Measurements from ENCODE around the gene NCMAP.

The NCMAP gene

DNA sequence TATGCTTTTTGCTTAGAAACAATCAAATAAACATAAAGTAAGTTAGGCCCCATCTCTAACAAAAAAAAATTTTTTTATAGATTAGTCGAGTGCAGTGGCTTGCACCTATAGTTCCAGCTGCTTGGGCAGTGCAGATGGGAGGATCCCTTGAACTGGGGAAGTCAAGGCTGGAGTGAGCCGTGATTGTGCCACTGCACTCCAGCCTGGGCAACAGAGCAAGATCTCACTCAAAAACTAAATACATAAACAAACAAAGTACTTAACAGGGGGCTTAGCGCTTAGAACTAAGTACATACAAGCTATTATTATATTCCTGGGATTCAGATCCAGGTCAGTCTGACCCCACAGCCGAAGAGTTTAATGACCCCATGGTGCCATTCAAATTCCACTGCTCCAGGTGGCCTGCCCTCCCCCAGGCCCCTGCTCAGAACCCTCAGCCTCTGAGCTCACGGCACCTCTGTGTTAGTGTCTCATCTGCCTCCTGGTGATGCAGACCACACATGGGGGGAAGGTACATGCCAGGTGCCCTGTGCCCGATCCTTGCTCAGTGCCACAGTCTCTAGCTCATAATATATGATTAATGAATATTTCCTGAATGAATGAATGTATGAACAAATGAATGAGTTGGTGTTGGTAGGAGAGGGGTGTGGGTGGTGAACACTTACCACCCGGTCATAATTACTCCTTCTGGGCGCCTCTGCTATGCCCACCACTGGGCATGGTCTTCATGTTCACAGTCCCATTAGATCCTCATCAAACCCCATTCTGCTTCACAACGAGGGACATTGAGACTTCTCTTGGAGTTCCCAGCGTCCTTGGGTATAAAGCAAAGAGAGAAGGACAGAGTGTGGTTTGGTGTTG is 14.6 kb downstream of the NCMAP start:
- DNase-seq (ENCODE audit: low read depth in 2 of 2) = no peak

DNA sequence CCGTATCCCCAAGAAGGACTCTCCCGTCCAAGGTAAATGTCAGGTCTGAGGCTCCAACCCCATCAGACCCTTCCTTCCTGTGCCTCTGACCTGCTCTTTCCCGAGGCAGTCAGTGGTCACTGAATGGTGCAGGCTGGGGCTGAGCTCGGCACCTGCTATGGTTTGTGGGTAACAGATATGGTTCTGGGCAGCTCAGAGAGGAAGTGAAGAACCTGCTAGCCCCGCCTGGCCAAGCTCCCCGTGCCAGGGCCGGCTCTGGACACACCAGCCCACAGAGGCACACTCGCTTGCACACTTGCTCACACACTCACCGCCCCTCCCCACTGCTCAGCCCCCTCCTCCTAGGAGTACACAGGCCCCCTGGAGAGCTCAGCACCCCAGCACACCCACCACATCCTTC is 16.4 kb downstream of the NCMAP start:
- no peak for DNase-seq (ENCODE audit: low read depth in 2 of 2)

DNA sequence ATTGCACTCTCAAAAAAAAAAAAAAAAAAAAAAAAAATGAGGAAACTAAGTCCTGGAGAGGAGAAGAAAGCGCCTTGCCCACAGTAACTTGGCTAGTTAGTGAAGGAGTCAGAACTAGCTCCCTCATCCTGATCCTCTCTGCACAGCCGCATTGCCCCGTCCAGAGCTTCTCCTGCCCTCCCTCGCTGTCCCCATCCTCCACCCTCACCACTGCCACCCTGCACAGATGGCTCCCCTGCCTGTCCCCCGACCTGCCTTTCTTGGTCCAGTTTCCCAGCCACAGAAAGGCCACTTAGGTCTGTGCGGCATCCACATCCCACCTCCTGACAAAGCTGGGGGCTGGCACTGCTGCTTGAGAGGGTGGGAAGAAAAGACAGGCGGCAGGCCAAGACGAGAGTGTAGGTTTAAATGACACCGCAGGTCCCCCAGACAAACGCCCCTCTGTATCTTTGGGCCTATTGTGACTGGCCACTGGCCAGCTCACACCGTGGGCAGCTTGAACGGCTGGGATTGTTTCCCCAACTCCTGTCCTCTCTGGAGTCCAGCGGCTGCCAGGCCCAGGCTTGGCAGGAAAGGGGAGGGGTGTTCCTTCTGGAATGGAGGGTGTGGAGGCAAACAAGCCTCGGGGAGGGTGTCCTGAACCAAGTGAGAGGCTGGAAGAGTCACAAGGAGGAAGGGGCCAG is 20.2 kb downstream of the NCMAP start:
- no peak for DNase-seq (ENCODE audit: low read depth in 2 of 2)

DNA sequence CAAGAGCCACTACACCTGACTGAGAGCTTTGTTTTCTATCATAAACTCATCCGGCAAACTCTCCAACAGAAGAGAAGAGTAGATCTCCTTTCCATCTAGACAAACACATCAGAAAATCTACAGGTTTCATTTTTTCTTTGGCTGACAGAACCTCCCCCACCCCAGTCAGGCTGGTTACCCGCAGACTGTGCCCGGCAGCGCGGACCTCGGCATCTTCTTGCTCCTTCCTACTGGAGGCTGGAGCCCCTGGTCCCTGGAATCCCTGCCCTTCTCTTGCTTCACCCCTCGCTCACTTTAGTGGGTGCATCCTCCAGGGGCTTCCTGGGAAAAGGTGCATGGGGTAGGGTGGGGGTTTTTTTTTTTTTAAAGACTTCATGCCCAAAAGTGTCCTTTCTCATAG is 23.0 kb downstream of the NCMAP start:
- DNase-seq (ENCODE audit: low read depth in 2 of 2) = no peak

DNA sequence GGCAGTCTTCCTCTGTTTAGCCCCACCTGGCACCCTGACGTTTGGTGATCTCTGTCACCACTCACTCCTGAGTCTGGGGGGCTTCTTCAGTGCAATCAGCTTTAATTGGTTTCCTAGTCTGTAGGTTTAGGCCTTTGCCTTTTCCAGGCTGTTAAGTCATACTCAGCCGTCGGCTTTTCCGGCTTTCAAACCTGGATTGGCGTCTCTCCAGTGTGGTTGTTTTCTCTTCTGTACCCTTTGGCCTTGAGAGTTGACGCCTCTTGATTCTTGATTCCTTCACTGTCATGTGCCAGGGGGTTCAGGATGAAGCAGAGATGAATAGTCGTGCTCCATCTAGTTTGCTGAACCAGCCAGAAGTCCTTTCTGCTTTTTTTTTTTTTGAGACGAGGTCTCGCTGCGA is 24.9 kb downstream of the NCMAP start:
- DNase-seq (ENCODE audit: low read depth in 2 of 2) = no peak

DNA sequence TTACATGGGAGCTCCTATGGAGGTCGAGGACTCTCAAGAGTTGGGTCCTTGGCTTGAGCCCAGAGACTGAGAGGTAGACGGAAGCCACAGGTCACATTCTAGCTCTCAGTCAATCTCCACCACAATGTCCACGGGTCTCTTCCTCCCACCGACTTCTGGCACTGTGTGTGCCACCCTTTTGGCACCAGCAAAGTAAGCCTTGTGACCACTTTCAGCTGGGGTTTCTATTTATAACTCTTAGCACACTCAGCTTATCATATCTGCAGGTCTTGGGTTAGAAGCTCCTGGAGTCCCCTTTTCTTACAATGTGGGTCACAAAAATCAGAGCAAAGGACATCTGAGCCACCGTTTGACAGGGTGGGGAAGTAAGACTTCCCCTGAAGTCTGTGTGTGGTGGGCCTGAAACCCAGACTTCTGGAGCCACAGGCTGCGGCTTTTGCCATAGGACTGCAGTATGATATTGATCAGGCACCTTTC is 28.3 kb downstream of the NCMAP start:
- no peak for DNase-seq (ENCODE audit: low read depth in 2 of 2)

DNA sequence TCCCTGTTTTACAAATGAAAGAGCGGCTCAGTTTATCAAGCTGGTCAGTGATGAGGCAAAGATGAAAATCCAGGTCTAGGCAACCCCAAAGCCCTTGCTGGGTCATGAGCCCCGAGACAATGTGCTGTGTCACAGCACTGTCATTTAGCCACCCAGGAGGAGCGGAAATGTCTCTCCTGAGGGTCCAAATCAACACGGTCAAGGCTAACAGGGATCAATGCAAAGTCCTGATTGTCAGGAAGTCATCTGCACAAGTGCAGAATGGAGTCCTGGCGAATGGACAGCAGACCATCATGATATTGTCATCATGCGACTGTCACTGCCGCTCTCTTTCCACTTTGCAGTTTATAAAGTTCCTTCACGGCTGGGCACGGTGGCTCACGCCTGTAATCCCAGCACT is 30.2 kb downstream of the NCMAP start:
- no peak for DNase-seq (ENCODE audit: low read depth in 2 of 2)

DNA sequence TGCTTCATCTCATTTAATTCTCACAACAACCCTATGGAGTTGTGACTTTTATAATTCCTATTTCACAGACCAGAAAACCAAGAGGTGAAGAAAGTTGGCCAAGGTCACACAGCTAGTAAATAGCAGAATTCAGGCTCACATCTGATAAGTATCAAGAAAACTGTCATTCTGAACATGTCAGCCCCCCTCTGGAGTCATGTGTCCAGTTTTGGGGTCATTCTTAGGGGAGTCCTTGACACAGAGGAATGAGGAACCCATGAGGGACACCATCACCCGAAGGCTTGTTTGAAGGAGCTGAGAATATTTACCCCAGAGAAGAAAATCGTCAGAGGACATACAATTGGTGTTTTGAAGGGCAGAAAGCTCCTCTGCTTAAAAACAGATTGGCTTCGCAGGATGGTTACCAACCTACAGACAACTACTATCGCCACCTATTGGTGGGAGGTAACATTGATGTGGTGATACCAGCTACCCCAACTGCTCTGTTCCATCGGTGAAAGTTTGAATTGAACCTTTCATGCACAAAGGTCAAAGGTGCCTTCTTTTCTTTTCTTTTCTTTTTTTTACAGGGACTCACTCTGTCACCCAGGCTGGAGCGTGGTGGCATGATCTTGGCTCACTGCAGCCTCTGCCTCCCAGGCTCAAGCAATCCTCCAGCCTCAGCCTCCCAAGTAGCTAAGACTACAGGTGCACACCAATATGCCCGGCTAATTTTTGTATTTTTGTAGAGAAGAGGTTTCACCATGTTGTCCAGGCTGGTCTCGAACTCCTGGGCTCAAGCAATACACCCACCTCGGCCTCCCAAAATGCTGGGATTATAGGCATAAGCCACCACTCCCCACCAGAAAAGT is 31.3 kb downstream of the NCMAP start:
- DNase-seq (ENCODE audit: low read depth in 2 of 2) = peak; percentile 23 to 25

DNA sequence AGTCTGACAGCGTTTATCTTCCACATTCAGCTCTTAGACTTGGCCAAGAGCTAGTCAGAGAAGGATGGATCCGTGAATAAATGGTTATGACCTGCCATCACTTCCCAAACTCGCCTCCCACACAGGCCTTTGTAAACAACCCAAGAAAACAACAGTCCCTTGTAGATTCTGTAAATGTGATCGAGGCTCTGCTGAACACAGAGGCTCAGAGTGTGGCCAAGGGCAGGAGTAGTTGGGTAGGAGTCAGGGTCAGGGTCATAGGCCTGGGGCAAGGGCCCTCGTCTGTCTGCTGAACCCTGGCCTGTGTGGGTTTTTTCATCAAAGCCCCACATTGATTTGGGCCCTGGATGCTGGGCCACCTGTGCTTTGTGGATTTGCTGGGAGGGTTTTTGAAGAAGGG is 32.7 kb downstream of the NCMAP start:
- DNase-seq (ENCODE audit: low read depth in 2 of 2) = no peak

DNA sequence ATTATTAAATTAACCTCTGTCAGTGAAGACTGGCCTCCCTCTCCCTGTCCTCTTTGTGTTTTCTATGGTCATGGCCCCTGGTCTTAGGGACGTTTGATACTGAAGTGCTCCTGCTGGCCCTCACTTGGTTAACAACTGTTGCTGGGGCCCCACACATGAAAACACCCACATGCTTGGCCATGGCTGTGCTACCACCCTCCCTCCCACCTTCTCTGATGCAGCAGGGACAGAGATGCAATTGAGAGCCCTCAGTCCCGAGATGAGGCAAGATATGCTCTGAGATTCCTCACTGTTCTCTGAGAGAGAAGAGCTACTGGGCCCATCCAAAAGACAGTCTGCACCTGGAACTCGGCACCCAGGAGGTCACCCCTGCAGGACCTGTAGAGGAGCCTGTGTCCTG is 33.3 kb downstream of the NCMAP start:
- DNase-seq (ENCODE audit: low read depth in 2 of 2) = no peak

DNA sequence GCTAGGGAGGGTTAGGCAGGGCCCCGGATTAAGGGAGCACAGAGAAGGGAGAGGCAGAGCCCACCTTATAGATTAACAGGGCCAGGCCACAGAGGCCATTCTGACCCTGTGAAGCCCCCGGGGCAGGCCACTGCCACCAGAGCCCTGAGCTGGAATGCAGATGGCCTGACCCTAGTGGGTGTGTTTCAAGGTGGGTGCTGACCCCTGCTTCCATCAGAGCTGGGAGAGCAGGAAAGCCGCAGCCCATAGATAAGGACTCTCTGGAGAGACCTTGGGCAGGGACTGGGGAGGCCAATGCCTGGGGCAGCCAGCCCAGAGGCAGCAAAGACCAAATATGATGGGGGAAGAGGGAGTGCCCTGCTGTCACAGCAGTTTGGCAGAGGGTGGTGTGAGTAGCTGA is 35.9 kb downstream of the NCMAP start:
- no peak for DNase-seq (ENCODE audit: low read depth in 2 of 2)

DNA sequence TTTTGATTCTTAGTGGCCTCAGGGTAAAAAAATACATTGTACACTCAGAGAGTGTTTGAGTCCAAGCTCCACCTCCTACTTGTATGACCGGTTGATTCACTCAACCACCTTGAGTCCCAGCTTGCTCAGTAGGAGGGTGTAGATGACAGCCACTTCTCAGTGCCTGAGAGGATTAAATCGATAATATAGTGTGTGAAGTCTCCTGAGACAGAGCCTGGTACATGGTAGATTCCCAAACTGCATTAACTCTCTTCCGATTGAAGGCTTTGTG is 38.4 kb downstream of the NCMAP start:
- no peak for DNase-seq (ENCODE audit: low read depth in 2 of 2)

DNA sequence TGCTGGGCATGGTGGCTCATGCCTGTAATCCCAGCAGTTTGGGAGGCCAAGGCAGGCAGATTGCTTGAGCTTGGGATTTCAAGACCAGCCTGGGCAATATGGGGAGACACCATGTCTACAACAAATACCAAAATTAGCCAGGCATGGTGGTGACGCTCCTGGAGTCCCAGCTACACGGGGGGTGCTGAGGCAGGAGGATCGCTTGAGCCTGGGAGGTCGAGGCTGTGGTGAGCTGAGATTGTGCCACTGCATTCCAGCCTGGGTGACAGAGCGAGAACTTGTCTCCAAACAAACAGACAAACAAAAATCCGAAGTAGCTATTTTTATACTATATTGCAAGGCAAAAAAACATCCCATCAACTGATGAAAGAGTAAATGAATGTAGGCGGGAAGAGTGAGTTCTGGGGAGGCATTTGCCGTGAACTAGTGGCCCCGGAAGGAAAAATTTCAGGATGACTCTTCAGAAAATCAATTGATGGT is 40.6 kb downstream of the NCMAP start:
- DNase-seq (ENCODE audit: low read depth in 2 of 2) = no peak

DNA sequence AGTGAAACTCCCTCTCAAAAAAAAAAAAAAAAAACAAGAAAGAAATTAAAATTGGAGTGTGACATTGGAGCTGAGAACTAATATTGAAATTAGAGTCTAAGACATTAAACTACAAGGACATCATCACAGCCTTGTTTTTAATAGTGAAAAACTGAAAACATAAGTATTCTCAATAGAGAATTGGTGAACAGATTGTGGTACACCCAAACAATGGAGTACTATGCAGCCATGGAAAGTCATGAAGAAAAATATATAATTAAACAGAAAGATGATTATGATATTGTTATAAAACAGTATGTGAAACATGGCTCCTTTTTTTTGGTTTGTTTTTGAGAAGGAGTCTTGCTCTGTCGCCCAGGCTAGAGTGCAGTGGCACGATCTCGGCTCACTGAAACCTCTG is 43.4 kb downstream of the NCMAP start:
- DNase-seq (ENCODE audit: low read depth in 2 of 2) = no peak

DNA sequence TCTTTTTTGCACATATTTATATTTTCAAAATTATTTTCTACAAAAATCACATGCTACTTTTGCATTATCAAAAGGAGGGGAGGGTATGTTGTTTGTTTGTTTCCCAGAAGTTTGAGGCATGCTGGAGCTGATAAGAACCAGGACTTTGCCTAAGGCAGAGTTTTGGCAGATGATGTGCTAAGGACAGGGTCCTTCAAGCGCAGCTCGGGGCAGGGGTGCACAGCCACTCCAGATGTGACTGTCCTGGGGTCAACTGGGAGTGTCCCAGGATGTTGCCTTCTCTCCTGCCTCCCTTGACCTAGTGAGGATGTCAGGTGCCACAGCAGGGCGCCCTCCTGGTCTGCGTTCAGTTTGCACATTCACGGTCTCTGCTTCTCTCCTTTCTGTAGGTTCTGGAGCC is 44.7 kb downstream of the NCMAP start:
- DNase-seq (ENCODE audit: low read depth in 2 of 2) = no peak

DNA sequence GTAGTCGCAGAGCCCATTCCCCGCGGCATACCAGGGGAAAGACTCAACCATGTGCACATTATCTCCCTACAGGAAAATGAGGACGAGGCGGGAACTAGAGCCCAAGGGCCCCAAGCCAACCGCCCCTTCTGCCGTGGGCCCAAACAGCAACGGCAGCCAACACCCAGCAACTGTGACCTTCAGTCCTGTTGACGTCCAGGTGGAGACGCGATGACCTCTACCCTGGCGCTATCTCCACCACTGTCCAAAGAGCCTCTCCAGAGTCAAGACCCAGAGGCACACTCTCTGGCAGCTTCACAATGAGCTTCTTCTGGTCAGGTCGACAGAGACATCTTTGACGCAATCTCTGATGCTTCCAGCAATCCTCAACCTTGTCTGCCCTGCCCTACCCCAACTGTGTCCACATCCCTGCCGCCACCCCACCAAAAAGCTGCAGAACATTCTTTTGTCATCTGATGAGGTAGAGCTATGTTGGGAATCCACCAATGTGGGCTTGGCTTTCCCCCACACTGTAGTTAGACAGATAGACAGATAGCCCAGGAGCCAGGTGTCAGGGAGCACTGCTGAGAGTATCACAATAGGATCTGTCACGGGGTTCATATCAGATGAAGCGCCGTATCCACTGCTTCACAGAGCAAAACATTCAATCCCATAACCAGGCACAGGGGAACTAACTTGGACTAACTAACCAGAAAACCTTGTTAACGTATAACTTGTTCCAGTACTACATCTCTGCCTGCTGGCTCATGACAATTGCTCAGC is 49.8 kb downstream of the NCMAP start:
- no peak for DNase-seq (ENCODE audit: low read depth in 2 of 2)

DNA sequence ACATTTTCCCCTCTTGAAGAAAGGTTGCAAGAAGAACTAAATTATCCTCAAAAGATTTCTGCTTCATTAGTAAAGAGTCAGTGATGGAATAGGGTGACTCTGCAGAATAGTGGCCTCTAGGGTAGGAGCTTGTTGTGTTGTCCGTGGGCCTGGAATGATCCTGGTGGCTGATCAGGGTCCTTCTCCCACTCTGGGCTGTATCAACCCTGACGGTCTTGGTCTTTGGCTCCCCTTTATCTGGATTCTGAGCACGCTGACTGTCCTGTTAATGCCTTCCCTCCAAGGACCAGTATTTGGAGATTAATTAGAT is 50.4 kb downstream of the NCMAP start:
- DNase-seq (ENCODE audit: low read depth in 2 of 2) = no peak

DNA sequence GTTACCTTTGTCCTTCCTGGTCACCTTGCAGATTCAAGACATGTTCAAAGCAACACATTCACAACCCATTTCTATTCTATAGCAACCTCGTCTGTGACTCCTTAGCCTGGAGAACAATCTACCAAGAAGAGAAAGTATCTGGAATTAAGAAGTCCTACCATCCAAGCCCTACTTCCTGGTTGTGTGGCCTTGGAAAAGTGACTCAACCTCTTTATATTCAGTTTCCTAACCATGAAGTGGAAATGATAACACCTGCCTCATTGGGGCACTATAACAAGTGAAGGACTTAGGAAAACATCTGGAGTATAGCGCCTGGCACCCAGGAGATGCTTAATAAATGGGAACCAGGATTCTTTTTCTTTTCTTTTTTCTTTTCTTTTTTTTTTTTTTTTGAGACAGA is 50.7 kb downstream of the NCMAP start:
- no peak for DNase-seq (ENCODE audit: low read depth in 2 of 2)

DNA sequence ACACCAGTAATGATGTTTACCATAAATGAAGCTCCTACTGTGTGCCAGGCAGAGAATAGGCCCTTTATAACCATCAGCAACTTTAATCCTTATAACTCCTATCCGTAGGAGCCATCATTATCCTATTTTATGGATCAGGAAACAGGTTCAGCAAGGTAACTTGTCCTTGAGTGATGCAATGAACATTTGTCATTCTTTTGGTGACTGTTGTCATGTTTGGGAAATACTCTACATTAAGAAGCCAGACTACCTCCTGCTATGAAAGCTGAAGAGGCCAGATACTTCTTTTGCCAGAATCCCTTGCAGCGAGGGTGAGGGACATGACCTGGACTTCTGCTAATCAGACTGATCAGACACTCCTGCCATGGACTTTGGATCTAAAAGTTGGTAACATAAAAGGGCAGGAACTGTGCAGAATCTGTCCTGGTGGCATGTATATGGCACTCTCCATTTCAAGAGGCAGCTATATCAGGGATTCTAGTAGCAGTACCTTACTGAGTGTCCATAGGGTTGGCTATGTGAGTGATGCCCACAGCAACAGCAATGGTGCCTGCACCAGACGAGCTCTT is 54.1 kb downstream of the NCMAP start:
- no peak for DNase-seq (ENCODE audit: low read depth in 2 of 2)

DNA sequence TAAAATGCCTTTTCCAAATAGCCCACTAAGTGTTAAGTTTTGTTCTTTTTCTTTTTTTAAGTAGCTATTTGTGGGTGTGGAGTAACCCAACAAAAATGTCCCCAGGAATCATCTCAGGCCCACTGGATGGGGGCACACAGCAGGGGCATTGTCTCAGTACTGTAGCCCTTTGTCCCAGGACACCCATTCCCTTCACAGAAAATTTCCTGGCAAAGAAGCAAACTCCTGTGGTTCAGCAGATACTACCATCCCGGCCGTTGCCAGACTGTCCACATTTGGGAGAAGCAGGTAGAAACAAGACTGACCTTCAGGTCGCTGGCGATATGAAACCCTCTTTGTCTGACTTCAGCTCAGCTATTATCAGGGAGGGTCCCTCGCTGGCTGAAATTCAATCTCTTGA is 63.5 kb downstream of the NCMAP start:
- DNase-seq (ENCODE audit: low read depth in 2 of 2) = no peak

DNA sequence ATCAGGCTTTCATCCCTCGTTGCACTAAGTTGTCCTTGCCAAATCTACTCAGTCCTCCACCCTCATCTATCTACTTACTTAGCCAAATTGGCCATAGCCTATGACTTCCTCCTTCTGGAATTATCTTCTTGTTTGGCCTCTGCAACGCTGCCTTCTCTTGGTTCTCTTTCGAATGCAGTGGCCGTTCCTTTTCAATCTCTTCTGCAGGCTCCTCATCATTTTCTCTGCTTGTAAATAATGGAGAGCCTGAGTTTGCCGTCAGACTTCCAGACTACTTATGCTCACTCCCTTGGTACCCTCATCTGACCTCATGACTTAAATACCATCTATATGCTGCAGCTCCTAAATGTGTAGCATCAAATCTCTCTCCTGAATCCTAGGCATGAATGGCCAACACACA is 64.8 kb downstream of the NCMAP start:
- DNase-seq (ENCODE audit: low read depth in 2 of 2) = no peak

DNA sequence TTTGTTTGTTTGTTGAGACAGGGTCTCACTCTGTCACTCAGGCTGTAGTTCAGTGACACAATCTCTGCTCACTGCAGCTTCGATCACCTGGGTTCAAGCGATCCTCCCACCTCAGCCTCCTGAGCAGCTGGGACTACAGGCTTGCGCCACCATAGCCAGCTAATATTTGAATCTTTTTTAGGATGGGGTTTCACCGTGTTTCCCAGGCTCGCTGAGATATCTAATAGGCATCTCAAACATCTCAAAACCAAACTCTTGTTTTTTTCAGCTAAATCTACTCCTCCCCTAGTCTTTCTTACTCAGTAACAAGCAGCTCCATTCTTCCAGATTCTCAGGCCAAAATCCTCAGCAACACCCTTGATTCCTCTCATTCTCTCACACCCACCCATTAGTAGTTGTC is 65.2 kb downstream of the NCMAP start:
- DNase-seq (ENCODE audit: low read depth in 2 of 2) = no peak

Measured in activated CD8-positive, alpha-beta memory T cell treated with anti-CD3 and anti-CD28 coated beads for 4 hours (primary cell).